ENCODE data around the gene ECM2.

The ECM2 gene

DNA sequence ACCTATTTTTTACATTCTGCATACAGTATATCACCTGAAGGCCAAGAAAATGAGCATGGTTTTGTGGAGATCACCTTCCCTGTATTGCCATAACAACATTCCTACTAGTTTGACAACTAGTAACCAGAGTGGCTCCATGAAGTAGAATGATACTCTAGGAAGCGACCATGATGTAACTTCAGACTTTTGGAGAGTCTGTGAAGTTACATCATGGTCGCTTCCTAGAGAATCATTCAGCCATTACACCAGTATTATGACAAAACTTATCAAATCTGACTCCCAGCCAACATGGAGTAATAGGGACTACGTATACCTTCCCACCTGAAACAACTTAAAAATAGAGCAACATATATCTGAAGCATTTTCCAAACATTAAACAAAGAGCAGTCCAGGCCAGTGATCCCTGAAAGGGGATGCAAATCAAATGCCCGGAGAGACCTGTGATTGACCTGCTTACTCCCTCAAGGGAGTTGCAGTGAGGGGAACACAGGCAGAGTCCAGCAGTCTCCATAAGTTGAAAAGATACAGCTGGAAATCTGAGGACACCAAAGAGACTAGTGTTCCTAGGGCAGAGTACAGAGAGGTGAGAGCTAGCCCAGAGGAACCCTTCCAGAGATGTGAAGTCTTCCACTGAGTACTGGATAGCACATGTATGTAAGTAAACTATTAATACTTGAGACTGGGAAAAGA lies 7.8 kb downstream of the ECM2 start:
- DNase-seq (ENCODE audit: low spot score) = no peak

DNA sequence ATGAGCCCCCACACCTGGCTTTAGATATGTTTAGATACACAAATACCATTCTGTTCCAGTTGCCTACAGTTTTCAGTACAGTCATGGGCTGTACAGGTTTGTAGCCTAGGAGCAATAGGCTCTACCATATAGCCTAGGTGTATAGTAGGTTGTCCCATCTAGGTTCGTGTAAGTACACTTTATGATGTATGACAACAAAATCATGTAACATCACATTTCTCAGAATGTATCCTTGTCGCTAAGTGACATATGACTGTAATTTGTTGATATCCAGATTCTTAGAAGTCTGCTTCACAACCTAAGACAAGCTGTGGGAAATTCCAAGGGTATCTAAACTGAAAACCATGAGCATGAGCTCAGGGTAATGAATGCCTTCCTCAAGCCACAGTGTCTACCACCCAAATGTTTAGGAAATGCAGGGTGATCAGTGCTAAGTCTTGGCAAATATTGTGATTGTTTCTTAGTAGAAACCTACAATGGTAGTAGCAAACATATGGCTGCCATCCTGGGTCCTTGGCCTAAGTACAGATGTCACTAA lies 8.4 kb downstream of the ECM2 start:
- DNase-seq (ENCODE audit: low spot score) = no peak

DNA sequence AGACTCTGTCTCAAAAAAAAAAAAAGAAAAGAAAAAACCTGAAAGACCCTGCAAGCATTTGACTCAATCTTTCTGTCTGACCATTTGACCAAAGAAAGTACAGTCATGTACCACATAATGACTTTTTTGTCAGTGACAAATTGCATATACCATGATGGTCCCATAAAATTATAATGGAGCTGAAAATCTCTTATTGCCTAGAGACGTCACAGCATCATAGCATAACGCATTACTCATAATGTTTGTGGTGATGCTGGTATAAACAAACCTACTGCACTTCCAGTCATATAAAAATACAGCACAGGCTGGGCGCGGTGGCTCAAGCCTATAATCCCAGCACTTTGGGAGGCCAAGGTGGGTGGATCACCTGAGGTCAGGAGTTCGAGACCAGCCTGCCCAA lies 10.5 kb downstream of the ECM2 start:
- DNase-seq (ENCODE audit: low spot score) = no peak

DNA sequence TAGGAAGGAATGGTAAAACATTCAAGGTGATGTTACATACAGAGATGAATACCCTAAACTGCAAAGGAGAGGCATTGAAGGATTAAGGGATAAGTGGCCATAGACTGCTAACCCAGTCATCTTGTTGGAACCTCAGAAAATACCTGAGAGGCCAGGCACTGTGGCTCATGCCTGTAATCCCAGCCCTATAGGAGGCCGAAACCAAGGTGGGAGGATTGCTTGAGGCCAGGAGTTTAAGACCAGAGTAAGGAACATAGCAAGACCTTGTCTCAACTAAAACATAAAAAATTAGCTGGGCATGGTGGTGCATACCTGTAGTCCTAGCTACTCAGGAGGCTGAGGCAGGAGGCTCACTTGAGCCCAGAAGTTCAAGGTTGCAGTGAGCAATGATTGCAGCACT lies 10.9 kb downstream of the ECM2 start:
- no peak for DNase-seq (ENCODE audit: low spot score)

DNA sequence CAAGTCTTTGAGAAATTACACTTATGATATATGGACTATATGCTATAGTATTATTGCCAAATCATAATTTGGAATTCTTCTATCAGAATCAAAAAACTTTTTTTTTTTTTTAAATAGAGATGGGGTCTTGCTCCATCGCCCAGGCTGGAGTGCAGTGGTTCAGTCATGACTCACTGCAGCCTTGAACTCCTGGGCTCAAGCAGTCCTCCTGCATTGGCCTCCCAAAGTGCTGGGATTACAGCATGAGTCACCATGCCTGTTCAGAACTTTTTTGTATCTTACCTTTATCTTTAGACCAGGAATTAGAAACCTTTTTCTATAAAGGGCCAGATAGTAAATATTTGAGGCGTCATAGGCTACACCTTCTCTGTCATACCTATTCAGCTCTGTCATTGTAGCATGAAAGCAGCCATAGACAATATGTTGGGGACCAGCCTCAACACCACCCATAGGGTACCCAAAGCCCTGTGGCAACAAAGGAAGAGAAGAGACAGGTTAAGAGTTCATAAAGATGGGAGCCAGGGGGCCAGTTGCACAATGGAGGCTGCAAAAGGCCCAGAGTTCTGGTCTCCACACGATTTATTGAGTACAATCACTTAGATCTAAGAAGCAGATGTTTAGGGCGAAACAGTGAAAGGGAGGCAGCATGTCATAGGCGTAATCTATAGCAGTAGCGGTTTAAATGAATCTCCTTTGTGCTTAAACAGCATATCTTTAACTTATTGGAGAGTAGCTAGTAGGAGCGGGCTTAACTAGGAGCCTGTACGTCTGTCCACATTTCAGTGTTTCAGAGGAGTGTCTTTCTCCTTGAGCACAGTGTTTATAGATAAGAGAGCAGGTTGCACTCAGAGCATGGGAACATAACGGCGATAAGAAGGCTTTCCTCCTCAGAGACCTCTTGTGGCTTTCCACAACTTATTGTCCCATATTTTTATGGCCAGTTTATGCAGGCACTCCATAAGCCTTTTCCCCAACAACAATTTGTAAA lies 12.5 kb downstream of the ECM2 start:
- DNase-seq (ENCODE audit: low spot score) = no peak

DNA sequence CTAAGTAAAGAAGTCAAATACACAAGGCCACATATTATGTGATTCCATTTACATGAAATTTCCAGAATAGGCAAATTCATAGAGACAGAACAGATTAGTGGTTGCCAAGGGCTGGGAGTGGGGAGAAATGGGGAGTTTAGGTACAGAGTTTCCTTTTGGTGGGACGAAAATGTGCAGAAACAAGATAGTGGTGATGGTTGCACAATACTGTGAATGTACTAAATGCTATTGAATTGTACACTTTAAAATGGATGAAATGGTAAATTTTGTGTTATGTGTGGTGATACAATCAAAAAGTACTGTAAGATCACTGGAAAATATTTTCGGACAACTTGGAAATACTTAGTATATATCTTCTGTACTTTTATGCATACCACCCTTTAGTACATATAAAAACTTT lies 15.0 kb downstream of the ECM2 start:
- DNase-seq (ENCODE audit: low spot score) = no peak

DNA sequence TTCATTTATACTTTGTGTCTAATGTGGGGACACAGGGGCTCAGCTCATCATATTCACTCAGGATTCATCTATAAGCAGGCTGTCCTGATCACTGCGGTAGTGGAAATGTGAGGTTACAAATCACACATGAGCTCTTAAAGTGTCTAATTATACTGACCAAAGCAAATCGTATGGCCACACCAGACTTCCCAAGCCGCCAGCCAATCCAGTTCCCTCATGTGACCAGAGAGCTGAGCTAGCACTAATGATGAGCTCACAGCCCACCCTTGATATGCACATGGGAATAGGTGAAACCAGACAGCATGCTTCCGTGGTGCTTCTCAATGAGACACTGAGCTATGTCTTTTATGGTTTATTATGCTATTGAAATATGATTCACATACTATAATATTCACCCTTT lies 17.6 kb downstream of the ECM2 start:
- no peak for DNase-seq (ENCODE audit: low spot score)

DNA sequence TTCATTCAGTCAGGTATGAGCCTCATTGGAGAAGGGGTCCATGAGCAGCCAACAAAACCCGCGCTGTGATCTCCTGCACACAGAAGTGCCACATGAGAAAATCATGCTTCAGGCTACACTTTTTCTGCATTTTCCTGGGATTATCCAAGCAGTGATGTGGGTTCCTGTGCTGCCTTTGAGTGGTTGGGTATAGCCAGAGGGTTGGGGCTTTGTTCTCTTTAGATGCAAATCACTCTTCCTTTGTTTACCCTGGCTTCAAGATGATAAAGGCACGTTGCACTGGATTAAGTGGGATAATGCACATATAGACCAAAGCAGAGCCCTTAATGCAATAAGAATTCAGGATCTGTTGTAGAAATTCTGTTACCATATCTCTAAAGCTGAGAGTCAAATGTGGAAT lies 18.7 kb downstream of the ECM2 start:
- no peak for DNase-seq (ENCODE audit: low spot score)

DNA sequence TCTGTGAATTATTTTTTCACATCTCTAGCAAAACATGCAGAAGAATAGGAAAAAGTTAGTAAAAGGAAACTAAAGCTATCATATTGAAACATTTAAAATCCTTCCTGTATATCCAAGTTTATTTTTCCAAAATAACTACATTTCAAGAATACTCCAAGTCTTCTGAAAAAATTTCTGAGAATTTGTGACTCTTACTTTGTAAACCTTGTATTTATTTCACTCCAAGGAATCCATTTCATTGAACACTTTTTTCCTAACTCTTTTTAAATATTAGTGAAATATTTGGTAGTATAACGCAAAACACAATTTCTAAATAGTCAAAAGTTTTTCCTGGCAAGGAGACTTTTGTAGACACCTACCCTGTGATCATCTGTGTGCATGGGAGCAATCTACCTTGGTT lies 19.3 kb downstream of the ECM2 start:
- no peak for DNase-seq (ENCODE audit: low spot score)

DNA sequence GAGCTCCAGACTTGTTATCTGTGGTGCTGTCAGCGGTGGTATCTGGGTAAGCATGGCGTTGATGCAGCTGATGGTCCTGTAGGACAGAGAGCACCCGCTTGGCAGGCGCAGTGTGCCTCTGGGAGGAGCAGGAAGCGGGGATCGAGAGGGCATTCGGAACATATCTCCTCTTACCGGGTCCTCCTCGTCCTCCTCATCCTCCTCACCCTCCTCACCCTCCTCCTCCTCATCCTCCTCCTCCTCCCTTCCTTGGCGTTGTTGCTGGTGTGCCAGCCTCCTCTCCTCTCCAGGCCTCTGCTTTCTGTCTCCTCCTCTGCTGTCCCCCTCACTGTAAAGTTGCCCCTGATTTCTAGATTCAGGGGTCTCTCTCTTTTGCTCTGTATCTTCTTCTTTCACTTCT lies 21.2 kb downstream of the ECM2 start:
- no peak for DNase-seq (ENCODE audit: low spot score)

DNA sequence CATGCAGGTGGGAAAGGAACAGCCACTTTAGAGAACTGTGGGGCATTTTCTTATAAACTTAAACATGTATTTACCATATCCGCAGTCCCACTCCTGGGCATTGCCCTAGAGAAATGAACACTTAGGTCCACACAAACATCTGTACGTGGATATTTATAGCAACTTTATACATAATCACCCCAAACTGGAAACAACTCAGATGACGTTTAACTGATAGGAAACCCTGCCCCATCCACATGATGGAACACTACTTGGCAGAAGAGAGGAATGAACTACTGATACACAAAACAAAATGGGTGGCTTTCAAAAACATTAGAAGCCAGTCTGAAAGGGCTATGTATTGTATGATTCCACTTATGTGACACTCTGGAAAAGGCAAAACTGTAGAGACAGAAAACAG lies 22.4 kb downstream of the ECM2 start:
- no peak for DNase-seq (ENCODE audit: low spot score)

DNA sequence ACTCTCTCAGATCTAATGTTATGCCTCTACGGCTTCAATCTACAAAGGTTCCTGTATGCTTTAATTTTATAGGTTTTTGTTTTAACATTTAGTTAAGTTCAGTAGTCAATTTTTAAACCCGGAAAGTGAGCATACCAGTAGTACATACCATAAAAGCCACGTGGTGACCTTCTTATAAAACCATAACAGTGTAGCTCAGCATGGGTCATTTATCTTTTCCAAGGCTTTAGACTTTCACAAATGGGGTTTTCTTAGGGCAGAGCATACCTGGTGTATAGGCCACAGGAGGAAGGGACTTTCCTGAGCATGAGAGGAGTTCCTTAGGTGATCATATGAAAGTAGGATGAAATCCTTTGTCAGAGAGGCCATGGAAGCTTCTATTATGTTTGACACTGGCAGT lies 23.2 kb downstream of the ECM2 start:
- no peak for DNase-seq (ENCODE audit: low spot score)

DNA sequence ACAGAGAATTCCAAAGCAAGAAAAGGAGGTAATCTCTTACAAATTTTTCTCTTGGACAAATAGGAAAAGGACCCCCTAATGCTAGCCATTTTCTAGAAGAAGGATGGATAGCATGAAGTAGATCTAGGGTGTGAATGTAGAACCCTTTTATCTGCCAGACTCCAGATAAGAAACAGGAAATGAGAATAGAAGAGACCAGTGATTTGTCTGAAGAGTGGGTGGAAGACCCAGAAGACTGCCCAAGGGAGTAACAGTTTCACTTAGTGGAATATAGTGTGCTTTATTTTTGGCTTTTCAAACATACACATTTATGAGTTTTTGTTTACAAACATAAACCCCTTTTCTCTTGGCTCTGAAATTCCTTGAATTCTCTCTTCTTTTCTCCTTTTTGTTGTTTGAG lies 25.0 kb downstream of the ECM2 start:
- peak; percentile 16 for DNase-seq (ENCODE audit: low spot score)

DNA sequence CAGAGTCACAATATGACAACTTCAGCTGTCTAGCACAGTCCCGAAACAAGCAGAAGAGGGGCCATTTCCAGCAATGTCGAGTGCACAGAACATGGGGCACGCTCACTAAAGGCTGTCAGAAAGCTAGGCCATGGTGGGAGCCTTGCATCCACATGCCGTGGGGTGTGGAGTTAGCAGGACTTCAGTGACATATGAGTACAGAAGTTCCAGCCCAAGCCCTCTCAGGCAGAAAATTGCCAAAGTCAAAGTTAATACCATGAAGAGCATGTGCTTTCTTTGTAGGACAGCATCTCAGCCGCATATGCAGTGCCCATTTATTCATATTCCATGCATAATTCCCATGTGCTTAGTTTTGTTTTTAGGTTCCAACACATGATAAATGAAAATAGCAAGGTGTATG lies 26.7 kb downstream of the ECM2 start:
- no peak for DNase-seq (ENCODE audit: low spot score)

DNA sequence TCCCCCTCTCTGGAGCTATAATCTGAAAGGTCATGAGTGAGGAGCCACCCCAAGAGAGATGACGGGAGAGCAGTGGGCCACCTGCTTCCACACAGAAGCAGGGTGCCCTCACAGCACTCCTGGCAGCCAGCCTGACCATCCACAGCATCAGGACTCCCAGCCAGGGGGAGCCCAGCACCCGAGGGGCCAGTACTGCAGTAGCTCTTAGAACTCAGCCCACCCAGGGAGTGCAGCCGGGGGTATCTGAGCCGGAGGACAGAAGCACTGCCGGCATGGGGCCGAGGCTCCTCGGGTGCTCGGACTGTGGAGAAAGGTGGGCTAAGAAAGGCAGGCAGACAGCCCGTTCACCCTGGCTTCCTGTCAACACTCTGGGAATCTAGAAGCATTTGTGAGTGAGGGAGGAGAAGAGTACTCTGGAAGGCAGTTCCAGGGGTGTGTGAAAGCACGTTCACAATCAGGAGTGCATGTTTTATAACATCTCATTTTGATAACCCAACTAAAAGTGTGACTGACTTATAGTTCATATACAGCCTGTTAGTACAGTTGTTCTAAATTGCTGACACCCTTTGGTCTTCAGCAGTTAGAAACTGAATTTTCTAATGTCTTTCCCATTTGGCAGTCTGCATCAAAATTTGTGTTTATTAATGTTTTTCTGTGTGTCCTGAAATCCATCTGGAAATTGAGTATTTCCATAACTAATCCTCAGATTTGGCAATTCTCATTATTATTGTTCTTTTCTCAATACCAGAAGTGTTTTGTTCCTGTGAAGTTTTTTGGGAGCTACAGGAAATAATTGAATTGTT lies 27.6 kb downstream of the ECM2 start:
- DNase-seq (ENCODE audit: low spot score) = no peak

DNA sequence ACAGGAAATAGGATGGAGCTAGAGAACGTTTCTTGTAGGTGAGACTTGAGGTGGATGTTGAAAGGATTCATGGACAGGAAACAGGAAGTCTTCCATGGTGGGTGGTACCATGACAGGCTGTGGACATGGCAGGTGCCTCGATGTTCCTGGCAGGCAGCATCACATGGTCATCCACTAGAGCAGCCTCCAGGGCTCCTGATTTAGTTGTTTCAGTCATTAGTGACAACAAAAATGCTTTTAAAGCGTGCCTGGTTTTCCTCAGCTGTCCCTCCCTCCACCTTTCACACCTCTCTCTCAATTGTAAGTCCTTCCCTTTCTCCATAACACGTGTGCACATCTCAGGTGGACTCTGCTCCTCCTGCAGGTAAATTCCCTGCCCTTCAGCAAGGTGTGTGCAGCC lies 28.3 kb downstream of the ECM2 start:
- DNase-seq (ENCODE audit: low spot score) = no peak

DNA sequence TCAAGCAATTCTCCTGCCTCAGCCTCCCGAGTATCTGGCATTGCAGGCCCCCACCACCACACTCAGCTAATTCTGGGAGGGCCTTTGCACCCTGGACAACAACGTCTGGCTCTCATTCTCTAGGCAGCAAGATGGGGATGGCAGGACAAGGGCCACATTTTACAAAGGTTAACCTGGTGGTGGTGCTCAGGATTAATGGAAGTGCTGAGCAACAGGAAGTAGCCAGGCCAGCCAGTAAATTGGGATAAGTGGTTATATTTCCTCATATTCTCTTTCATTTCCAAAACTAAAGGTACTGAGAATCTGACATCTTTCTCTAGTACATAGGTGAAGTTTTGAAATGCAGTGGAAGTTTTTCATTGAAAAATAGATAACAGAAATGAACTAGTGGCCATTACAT lies 28.8 kb downstream of the ECM2 start:
- no peak for DNase-seq (ENCODE audit: low spot score)

DNA sequence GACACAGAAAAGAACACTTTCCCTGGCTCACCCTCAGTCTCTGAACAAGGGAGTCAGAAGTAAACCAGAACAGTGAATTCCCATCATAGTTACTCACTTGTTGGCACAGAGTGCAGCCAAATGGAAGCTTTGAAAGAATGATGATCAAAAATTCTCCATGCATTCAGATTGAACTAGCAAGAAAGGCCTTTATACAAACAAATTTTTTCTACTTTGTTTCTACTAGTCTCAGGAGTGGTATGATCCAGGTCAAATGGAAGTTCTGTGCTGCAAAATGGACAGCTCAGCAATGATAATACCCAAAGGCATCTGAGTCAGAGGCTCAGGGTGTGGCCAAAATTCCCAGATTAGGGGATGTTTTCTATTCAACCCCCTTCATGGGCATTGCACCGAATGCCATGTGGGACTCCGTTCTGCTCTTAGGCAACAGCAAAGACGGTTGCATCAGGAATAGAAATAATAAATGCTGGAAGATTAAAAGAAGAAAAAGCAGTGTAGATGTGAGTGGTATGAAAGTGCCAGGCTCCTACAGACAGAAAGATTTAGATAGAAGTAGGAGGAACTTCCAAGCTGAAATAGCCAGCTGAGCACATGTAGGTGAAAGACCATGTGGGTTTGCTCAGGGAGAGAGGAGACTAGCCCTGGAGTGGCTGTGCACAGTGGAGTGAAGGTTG lies 29.5 kb downstream of the ECM2 start:
- DNase-seq (ENCODE audit: low spot score) = no peak

DNA sequence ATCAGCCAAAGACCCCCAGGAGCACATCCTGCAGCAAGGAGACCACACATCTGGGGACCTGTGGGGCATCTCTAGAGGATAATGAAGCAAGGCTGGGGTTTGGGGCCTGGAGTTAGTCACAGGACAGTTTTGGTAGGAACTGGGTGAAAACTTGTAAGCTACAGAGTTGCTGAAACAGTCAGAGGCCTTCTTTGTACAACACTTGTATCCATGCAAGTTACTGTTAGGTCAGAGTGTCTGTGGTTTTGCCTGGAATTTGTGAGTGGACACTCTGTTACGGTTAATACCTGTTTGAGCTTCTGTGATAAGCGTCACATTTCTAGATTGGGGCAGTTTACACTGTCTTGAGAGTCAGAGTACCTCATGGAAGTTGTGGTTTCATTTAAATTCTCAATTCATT lies 30.9 kb downstream of the ECM2 start:
- no peak for DNase-seq (ENCODE audit: low spot score)

DNA sequence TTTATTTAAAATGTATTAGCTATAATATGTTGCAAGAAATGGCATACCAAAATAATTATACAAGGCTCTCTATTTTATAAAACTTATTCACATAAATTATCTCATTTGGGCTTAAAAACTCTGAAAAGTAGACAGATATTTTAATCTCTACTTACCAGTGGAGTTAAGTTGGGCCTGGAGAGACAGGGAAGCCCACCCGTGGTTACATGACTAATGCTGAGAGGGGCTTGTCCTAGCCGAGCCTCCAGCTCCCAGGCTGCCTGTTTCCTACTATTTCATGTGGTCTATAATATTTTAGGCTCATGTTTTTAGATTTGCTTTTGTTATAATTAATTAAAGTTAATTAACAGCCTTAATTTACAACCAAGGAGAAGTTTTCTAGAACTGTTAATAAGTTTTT lies 32.6 kb downstream of the ECM2 start:
- no peak for DNase-seq (ENCODE audit: low spot score)

DNA sequence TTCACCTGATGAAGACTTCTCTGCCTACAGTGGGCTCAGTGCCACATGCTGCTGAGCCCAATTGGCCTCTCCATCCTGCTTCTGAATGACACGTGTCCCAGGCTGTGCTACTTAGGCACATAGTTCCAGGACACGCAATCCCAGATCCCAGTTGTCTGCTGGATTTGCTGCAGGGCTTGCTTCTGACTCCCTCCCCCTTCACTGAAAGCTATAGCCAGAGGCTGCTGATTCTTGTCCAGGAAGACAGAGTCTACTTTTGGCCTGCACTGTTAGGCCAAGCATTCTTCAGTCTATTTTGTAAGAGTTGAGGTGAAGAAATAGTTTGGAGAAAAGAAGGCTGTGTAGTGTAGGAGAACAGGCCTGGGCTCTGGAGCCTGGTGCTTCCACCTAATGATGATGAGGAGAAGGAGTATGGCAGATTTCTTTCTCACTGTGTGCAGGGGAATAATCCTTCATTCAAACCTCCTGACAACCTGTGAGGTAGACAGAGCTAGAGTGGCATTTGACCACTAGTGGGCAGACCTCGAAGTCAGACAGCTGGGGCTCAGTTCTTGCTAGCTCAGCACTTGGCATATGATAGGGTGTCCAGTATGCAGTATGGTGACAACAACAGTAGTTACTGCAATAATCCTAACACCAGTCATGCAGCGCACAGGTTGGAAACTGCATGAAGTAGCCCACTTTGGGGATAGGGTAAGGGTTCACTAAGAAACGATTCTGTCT lies 34.0 kb downstream of the ECM2 start:
- peak; percentile 22 for DNase-seq (ENCODE audit: low spot score)
